ENCODE measurements around the gene DUS4L. TPM values are rescaled to one million over a fixed set of nuclear protein-coding genes. Genes with fewer than 3 reads are reported as not detected.
A peak's percentile ranks its signal among the peaks of the same experiment; 100 is the strongest.

The DUS4L gene, protein sequence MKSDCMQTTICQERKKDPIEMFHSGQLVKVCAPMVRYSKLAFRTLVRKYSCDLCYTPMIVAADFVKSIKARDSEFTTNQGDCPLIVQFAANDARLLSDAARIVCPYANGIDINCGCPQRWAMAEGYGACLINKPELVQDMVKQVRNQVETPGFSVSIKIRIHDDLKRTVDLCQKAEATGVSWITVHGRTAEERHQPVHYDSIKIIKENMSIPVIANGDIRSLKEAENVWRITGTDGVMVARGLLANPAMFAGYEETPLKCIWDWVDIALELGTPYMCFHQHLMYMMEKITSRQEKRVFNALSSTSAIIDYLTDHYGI
- total RNA-seq (2022) (14.5 and 16.3 TPM in 2 replicates), Bru-seq, nascent RNA (percentile 83 among the genes with signal in this experiment), BruChase-seq, experiment 1, labeled RNA remaining after a 6-hour chase (percentile 71 among the genes with signal in this experiment), BruChase-seq, experiment 2, labeled RNA remaining after a 2-hour chase (percentile 72 among the genes with signal in this experiment)
- long read RNA-seq, transcript DUS4L-201 (8 exons, 2,220 nt) = major isoform, 5 of 25 reads
- long read RNA-seq, partial matches to known transcripts = 1 of 25 reads
- long read RNA-seq, other reads (novel, unspliced or antisense) = 19 of 25 reads

DNA sequence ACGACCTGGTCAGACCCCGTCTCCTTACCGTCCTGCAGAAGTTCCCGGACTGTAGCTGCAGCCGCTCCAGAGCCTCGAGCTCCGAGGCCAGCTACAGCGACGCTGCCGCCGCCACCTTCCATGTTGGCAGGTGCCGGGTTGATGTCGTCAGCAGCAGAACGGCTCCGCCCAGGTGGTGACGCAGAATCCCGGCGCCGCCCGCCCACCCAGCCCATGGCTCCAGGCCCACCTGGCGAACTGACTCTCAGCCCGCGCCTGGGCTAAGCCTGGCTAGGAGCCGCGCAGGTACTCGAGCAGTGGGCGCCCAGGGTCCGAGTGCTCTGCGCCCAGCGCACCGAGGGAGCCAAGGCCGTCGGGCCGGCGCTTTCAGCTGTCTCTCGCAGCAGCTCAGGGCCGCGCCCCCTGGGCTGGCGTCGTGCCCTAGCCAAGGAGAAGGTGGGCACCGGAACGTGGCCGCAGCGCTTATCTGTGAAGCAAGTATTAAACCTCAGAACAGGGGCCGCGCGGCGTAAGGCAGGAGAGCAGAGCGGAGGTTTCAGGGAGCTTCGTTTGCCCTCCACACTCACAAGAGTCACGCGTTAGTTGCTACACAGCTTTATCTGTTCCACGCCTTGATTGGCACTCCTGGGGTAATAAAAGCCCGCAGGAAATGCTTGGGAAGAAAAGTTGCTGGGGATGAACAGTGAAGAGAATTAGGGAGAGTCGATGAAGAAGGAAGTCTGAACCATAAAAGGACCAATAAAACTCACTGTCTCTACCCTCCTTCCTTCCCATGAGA lies at the start of gene DUS4L, which contains the start of gene COG5:
TSS of gene DUS4L (plus strand) at position 197 of the 778 bp plus-strand sequence. CDS start 3,100 bp downstream, outside the sequence.
TSS of gene COG5 (minus strand) at position 146 of the 778 bp plus-strand sequence. CDS start at position 122, 24 bp downstream.
- Mint-ChIP-seq H3K27ac (ENCODE audit: low read depth, unreplicated experiment) (peak within 1 kb of the TSS; percentile 79), H3K4me1 (ENCODE audit: insufficient read depth, unreplicated experiment) (peaks cover 42% of the 10 kb centered on the region), H3K4me3 (ENCODE audit: unreplicated experiment) (peak within 1 kb of the TSS; percentile 75), H3K9me3 (ENCODE audit: unreplicated experiment) (no peaks in the 10 kb centered on the region), H3K36me3 (ENCODE audit: insufficient read depth, unreplicated experiment) (peaks cover 6% of the 10 kb centered on the region), H3K27me3 (ENCODE audit: insufficient read depth, unreplicated experiment) (no peaks in the 10 kb centered on the region)
- ChIA-PET CTCF (interaction anchor here (0.6 to 2.9 kb wide), 10 partner anchors 12 to 967 kb away, joined by 3 to 10 read pairs (median 4); no protein-coding TSS in a partner anchor), POLR2A (interaction anchor here (0.6 to 3.5 kb wide), 24 partner anchors 9 to 395 kb away, joined by 3 to 47 read pairs (median 6); partner anchors contain the start of genes BCAP29, CBLL1, DLD and HBP1)
- intact Hi-C loops (cut with micrococcal nuclease) = loop anchor here (5.0 kb wide), 1 partner anchor 102 kb away; no protein-coding TSS in a partner anchor
- BruUV-seq (replicated peaks) = no TSS peak
- TF ChIP-seq CTCF (IDR thresholded peaks at IDR 0.05; ENCODE audit: unreplicated experiment) = no peak
- DNase-seq (ENCODE audit: unreplicated experiment) = peak; percentile 80

- peaks cover 12% of the 10 kb centered on the region for H3K36me3 Mint-ChIP-seq (ENCODE audit: insufficient read depth, unreplicated experiment)
- POLR2A ChIA-PET = interaction anchor here (0.7 kb wide), 1 partner anchor 21 kb away, joined by 3 read pairs; no protein-coding TSS in a partner anchor
Measured at GRCh38 chr7:107526672-107527071, 37.1 kb upstream of the DUS4L start.

GRCh38 chr7:107527196-107527595 lies 36.6 kb upstream of the DUS4L start:
- no peak overlapping the region for H3K4me3 Mint-ChIP-seq (ENCODE audit: unreplicated experiment)
- no peaks in the 10 kb centered on the region for H3K9me3 Mint-ChIP-seq (ENCODE audit: unreplicated experiment)
- BruUV-seq (replicated peaks) = no TSS peak
- H3K4me1 Mint-ChIP-seq (ENCODE audit: insufficient read depth, unreplicated experiment) = no peaks in the 10 kb centered on the region
- no peaks in the 10 kb centered on the region for H3K27me3 Mint-ChIP-seq (ENCODE audit: insufficient read depth, unreplicated experiment)
- CTCF ChIA-PET = interaction anchor here (0.6 to 0.7 kb wide), 2 partner anchors 25 to 379 kb away, joined by 3 read pairs; no protein-coding TSS in a partner anchor
- H3K27ac Mint-ChIP-seq (ENCODE audit: low read depth, unreplicated experiment) = no peak overlapping the region
- peaks cover 7% of the 10 kb centered on the region for H3K36me3 Mint-ChIP-seq (ENCODE audit: insufficient read depth, unreplicated experiment)
- no peak for TF ChIP-seq CTCF (IDR thresholded peaks at IDR 0.05; ENCODE audit: unreplicated experiment)
- no peak for DNase-seq (ENCODE audit: unreplicated experiment)
- intact Hi-C loops (cut with micrococcal nuclease) = no loop called here
- POLR2A ChIA-PET = interaction anchor here (0.7 kb wide), 1 partner anchor 20 kb away, joined by 3 read pairs; no protein-coding TSS in a partner anchor

More at GRCh38 chr7:107526672-107527071, 37.1 kb upstream of the DUS4L start:
- Mint-ChIP-seq H3K9me3 (ENCODE audit: unreplicated experiment) (no peaks in the 10 kb centered on the region), H3K4me1 (ENCODE audit: insufficient read depth, unreplicated experiment) (no peaks in the 10 kb centered on the region), H3K4me3 (ENCODE audit: unreplicated experiment) (no peak overlapping the region), H3K27me3 (ENCODE audit: insufficient read depth, unreplicated experiment) (no peaks in the 10 kb centered on the region), H3K27ac (ENCODE audit: low read depth, unreplicated experiment) (no peak overlapping the region)
- intact Hi-C loops (cut with micrococcal nuclease) = no loop called here
- TF ChIP-seq CTCF (IDR thresholded peaks at IDR 0.05; ENCODE audit: unreplicated experiment) = no peak
- BruUV-seq (replicated peaks) = no TSS peak
- CTCF ChIA-PET = no interaction called here
- DNase-seq (ENCODE audit: unreplicated experiment) = no peak

Data from MCF 10A (cell line).